A673 (cell line): ENCODE results near the gene HOXA5. TPM values are rescaled to one million over a fixed set of nuclear protein-coding genes. Genes with fewer than 3 reads are reported as not detected.

Experiments
- BruUV-seq: library from RNA; stranded (reverse); fragments of 400-500 nt; replicated peaks from 2 replicates; lab custom pipeline; 2021; lab: Mats Ljungman, UMichigan
- CTCF ChIA-PET: fragments of 300-600 bp; sonication (Branson Sonifier 250); formaldehyde crosslinking; loops from one replicate; lab custom pipeline; 2022; ENCODE audit warnings: antibody characterized with exemption; lab: Charles Lee
- POLR2A ChIA-PET: fragments of 300-600 bp; sonication (Branson Sonifier 250); formaldehyde crosslinking; loops from one replicate; lab custom pipeline; 2022; ENCODE audit warnings: antibody characterized with exemption; ENCODE audit not compliant: low non-redundant PET; lab: Charles Lee
- DNase-seq: peaks from one replicate; pipeline ENCODE4 v3.0.0-alpha.2; 2015; ENCODE audit warnings: low spot score
- H3K27ac ChIP-seq: fragments of 200-600 bp; sonication (generic); 2 replicates; pipeline ENCODE4 v1.5.1; 2016; ENCODE audit warnings: mixed run types, low read depth, mild to moderate bottlenecking, mixed read lengths, antibody characterized with exemption, low read length; ENCODE audit not compliant: poor library complexity, severe bottlenecking
- H3K27me3 ChIP-seq: fragments of 200-600 bp; sonication (generic); replicated peaks from 2 replicates; pipeline ENCODE4 v1.6.1; 2017; ENCODE audit warnings: mixed run types, low read depth, mild to moderate bottlenecking, mixed read lengths, antibody characterized with exemption, low read length; ENCODE audit not compliant: insufficient read depth, poor library complexity
- H3K36me3 ChIP-seq: fragments of 200-600 bp; sonication (generic); 2 replicates; pipeline ENCODE4 v1.6.1; 2016; ENCODE audit warnings: mixed run types, mild to moderate bottlenecking, mixed read lengths, antibody characterized with exemption, low read length; ENCODE audit not compliant: insufficient read depth, poor library complexity, severe bottlenecking
- H3K4me1 ChIP-seq: fragments of 200-600 bp; sonication (generic); 2 replicates; pipeline ENCODE4 v1.6.1; 2017; ENCODE audit warnings: mixed run types, mild to moderate bottlenecking, mixed read lengths, antibody characterized with exemption, low read length; ENCODE audit not compliant: insufficient read depth, poor library complexity, severe bottlenecking
- H3K4me3 ChIP-seq: fragments of 200-600 bp; sonication (generic); 2 replicates; pipeline ENCODE4 v1.5.1; 2016; ENCODE audit warnings: low read depth, mixed run types, mild to moderate bottlenecking, mixed read lengths, low read length; ENCODE audit not compliant: poor library complexity, severe bottlenecking
- H3K9me3 ChIP-seq: fragments of 200-600 bp; sonication (generic); 2 replicates; pipeline ENCODE4 v1.6.1; 2016; ENCODE audit warnings: mixed run types, low read depth, mild to moderate bottlenecking, mixed read lengths, antibody characterized with exemption, low read length; ENCODE audit not compliant: poor library complexity, severe bottlenecking
- CTCF ChIP-seq: fragments of 300-800, 200-600 bp; sonication (generic); conservative IDR thresholded peaks from 2 replicates; pipeline ENCODE4 v1.5.1; 2017; ENCODE audit warnings: low read depth, mild to moderate bottlenecking, antibody characterized with exemption, low read length, moderate library complexity, mixed read lengths
- EZH2 ChIP-seq: fragments of 200-600 bp; sonication (generic); IDR thresholded peaks from 2 replicates; pipeline ENCODE4 v1.6.1; 2017; ENCODE audit warnings: borderline replicate concordance, low read depth, mild to moderate bottlenecking, mixed read lengths, antibody characterized with exemption, low read length; ENCODE audit not compliant: poor library complexity, severe bottlenecking
- intact Hi-C: fragments of 100-400 bp; cut with micrococcal nuclease; formaldehyde crosslinking; loops from one replicate; pipeline ENCODE4 v1.10.0; 2022; ENCODE audit not compliant: unreplicated experiment
- total RNA-seq: library from RNA; stranded (reverse); gene quantifications from 2 replicates; pipeline ENCODE4 v1.2.3, GENCODE V29; 2021

The HOXA5 gene
- total RNA-seq, 1 experiment from 2014 or later, result not detected

DNA sequence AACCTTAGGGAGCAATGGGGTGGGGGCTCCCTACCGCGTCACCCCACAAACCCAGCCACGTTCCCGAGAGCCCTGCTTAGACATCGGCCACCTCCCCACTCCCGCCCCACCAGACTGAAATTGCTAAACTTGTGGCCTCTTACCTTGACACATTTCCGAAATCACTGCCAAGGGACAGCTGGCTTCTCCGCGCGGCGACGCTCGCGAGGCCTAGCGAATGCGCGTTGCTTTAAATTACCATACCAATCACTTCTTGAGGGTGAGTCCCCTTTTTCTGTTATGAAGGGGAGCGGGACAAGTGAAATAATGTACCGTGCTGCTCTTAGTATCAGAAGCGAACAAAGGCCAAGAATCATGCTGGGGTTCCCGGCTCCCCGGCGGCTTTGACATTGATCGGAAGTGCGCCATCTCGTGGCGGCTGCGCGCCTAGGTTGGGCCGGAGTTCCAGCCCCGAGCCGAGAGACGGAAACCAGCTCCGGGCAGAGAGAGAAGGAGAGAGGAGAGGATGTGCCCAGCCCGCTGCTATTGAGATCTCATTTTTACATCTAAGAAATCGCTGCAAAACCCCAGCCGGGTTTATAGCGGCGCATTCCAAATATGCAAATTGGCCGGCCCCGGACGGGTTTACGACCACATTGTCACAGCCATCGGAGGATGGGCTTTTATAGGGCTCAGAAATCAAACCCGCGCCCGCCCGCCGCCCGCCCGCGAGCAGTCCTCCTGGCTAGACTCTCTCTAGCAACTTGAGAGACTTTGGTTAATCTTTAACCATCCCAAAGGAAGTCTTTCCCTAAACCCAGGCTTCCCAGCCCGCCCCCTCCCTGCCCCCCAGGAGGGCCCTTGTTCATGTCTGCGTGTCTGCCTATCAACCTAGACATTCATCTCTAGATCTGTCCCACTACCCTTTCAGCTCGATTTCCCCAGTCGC is 36.3 kb upstream of the HOXA5 start:
- Histone ChIP-seq H3K27me3 (peaks cover 95% of the 10 kb centered on the region), H3K27ac (no peak overlapping the region), H3K4me3 (peak overlapping the region; percentile 27), H3K36me3 (no peaks in the 10 kb centered on the region), H3K4me1 (no peaks in the 10 kb centered on the region), H3K9me3 (no peaks in the 10 kb centered on the region)
- BruUV-seq, result no TSS peak
- ChIA-PET POLR2A (no interaction called here), CTCF (interaction anchor here (0.6 to 0.7 kb wide), 2 partner anchors 17 to 503 kb away, joined by 4 to 9 read pairs; no protein-coding TSS in a partner anchor)
- intact Hi-C loops, result no loop called here
- peak; percentile 72 for DNase-seq
- TF ChIP-seq EZH2 (no peak), CTCF (peak; percentile 94)

DNA sequence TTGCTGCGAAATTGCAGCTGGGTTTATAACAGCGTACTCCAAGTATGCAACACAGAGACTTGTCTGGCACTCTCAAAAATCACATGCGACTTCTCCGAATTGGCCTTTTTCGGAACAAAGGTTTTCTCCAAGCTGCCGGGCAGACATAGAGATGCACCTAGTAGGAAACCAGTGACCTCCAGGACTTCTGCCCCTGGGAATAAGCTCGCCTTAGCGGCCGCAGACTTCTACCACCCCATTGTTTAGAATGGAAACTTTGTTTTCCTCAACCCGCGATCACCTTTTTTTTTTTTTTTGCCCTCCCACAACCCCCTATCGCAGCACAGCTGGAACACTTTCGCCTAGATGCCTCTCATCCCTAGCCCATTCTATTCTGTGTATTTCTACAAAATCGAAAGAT is 35.5 kb upstream of the HOXA5 start:
- intact Hi-C loops, result no loop called here
- Histone ChIP-seq H3K9me3 (no peaks in the 10 kb centered on the region), H3K27me3 (peaks cover 95% of the 10 kb centered on the region), H3K27ac (no peak overlapping the region), H3K4me1 (no peaks in the 10 kb centered on the region), H3K4me3 (no peak overlapping the region), H3K36me3 (no peaks in the 10 kb centered on the region)
- BruUV-seq, result no TSS peak
- no peak for DNase-seq
- no peak for TF ChIP-seq EZH2
- TF ChIP-seq CTCF, result no peak
- CTCF ChIA-PET, result interaction anchor here (0.5 to 0.6 kb wide), 2 partner anchors 499 to 810 kb away, joined by 3 to 5 read pairs; no protein-coding TSS in a partner anchor
- POLR2A ChIA-PET, result no interaction called here

GRCh38 chr7:27178366-27178765 is 34.9 kb upstream of the HOXA5 start:
- H3K4me3 ChIP-seq, result no peak overlapping the region
- no TSS peak for BruUV-seq
- H3K36me3 ChIP-seq, result no peaks in the 10 kb centered on the region
- peaks cover 95% of the 10 kb centered on the region for H3K27me3 ChIP-seq
- DNase-seq, result no peak
- no peak overlapping the region for H3K27ac ChIP-seq
- POLR2A ChIA-PET, result no interaction called here
- peaks cover 5% of the 10 kb centered on the region for H3K4me1 ChIP-seq
- CTCF ChIA-PET, result interaction anchor here (0.5 to 0.6 kb wide), 2 partner anchors 498 to 810 kb away, joined by 3 to 5 read pairs; no protein-coding TSS in a partner anchor
- no peaks in the 10 kb centered on the region for H3K9me3 ChIP-seq
- intact Hi-C loops, result no loop called here
- TF ChIP-seq EZH2 (no peak), CTCF (no peak)
